PC-3 (cell line): ENCODE data around the gene SYNJ2.

Source experiments
- CTCF ChIP-seq: fragments of 300-600 bp; sonication (generic); conservative IDR thresholded peaks from 2 replicates; pipeline ENCODE4 v1.5.1; 2017; ENCODE audit warnings: antibody characterized with exemption, low read depth, mild to moderate bottlenecking, low read length
- EZH2 ChIP-seq: fragments of 300-600 bp; sonication (generic); IDR thresholded peaks from one replicate; pipeline ENCODE4 v1.6.1; 2017; ENCODE audit warnings: antibody characterized with exemption, mild to moderate bottlenecking, low read length; ENCODE audit not compliant: unreplicated experiment

- TF ChIP-seq CTCF (no peak), EZH2 (no peak)
These were observed 37.2 kb downstream of the SYNJ2 start for GRCh38 chr6:158018851-158019361.
